CD4-positive, alpha-beta T cell (primary cell): ENCODE data around the gene ACVR1C. TPM values are rescaled to one million over a fixed set of nuclear protein-coding genes. Genes with fewer than 3 reads are reported as not detected.

Experiments used
- ATAC-seq: fragments of 200-7000 bp; cut with Tn5 transposase; one replicate; pipeline ENCODE4 v1.10.0; 2022; ENCODE audit warnings: mild to moderate bottlenecking; ENCODE audit not compliant: poor library complexity
- CTCF ChIA-PET: fragments of 350-600 bp; sonication (Branson Sonifier 250); formaldehyde crosslinking; loops from one replicate; lab custom pipeline; 2021; ENCODE audit warnings: antibody characterized with exemption, inconsistent platforms; lab: Charles Lee
- POLR2A ChIA-PET: fragments of 350-600 bp; sonication (Branson Sonifier 250); formaldehyde crosslinking; loops from one replicate; lab custom pipeline; 2021; ENCODE audit warnings: antibody characterized with exemption, inconsistent platforms; lab: Charles Lee
- DNase-seq, 14 experiments: peaks; one replicate each; pipeline ENCODE4 v3.0.0-alpha.2; 2013 to 2020; ENCODE audit warnings: mixed read lengths in 2 of 14
- H3K27ac ChIP-seq, 2 donors: one replicate each; pipeline versions ENCODE4 v1.5.1 to v1.7.0; 2013; ENCODE audit warnings: low read length in 2 of 2, low read depth in 1 of 2, mild to moderate bottlenecking in 1 of 2
- H3K27me3 ChIP-seq, 2 experiments: 1 replicate in 1 of 2; 2 replicates in 1 of 2; pipeline versions ENCODE4 v1.6.1 to v1.7.0; 2013; ENCODE audit warnings: low read length in 2 of 2, control low read depth in 1 of 2, mild to moderate bottlenecking in 1 of 2, moderate library complexity in 1 of 2; ENCODE audit not compliant: insufficient read depth in 2 of 2, control insufficient read depth in 1 of 2
- H3K36me3 ChIP-seq: one replicate; pipeline ENCODE4 v1.6.1; 2013; ENCODE audit warnings: low read length, control low read depth; ENCODE audit not compliant: insufficient read depth
- H3K4me1 ChIP-seq: one replicate; pipeline ENCODE4 v1.6.1; 2013; ENCODE audit warnings: low read length, control low read depth; ENCODE audit not compliant: insufficient read depth
- H3K4me3 ChIP-seq: one replicate; pipeline ENCODE4 v1.5.1; 2013; ENCODE audit warnings: mild to moderate bottlenecking, low read length, moderate library complexity
- H3K9me3 ChIP-seq, 2 experiments: 1 replicate in 1 of 2; 2 replicates in 1 of 2; pipeline versions ENCODE4 v1.6.1 to v1.7.0; 2013; ENCODE audit warnings: low read length in 2 of 2, mild to moderate bottlenecking in 2 of 2, control low read depth in 1 of 2, moderate library complexity in 1 of 2; ENCODE audit not compliant: control insufficient read depth in 1 of 2, insufficient read depth in 1 of 2
- H3K27ac Mint-ChIP-seq: one replicate; pipeline ENCODE4 v1.8.0; 2020; ENCODE audit warnings: mixed read lengths
- H3K27me3 Mint-ChIP-seq: one replicate; pipeline ENCODE4 v1.8.0; 2021; ENCODE audit warnings: mixed read lengths
- H3K36me3 Mint-ChIP-seq: one replicate; pipeline ENCODE4 v1.8.0; 2021; ENCODE audit warnings: low read depth, mixed read lengths
- H3K4me1 Mint-ChIP-seq: one replicate; pipeline ENCODE4 v1.8.0; 2021; ENCODE audit warnings: low read depth, mixed read lengths
- H3K4me3 Mint-ChIP-seq: one replicate; pipeline ENCODE4 v1.8.0; 2020; ENCODE audit warnings: mild to moderate bottlenecking, mixed read lengths
- H3K9me3 Mint-ChIP-seq: one replicate; pipeline ENCODE4 v1.8.0; 2020; ENCODE audit warnings: mixed read lengths
- CTCF ChIP-seq: fragments of 200-600 bp; IDR thresholded peaks from one replicate; pipeline ENCODE4 v1.8.0; 2022; ENCODE audit warnings: antibody characterized with exemption, mild to moderate bottlenecking
- intact Hi-C, 2 experiments: fragments of 100-400 bp; cut with DNase I in 1 of 2; cut with micrococcal nuclease in 1 of 2; formaldehyde crosslinking; loops; one replicate each; pipeline versions ENCODE4 v1.15.1 to v1.9.0; 2023 to 2025; cut with DNase I, micrococcal nuclease
- total RNA-seq, 174 experiments: library from RNA in 2 of 174; stranded (reverse) in 2 of 174; gene quantifications; one replicate each; pipeline ENCODE4 v1.2.3 and lab custom pipeline; 2021 to 2026

Gene ACVR1C
- total RNA-seq, 2 experiments from 2014 or later, result 5.2 to 6.2 TPM

- DNase-seq, result no peak
- Histone ChIP-seq H3K27ac (no peak overlapping the region), H3K9me3 (no peaks in the 10 kb centered on the region), H3K4me3 (no peak overlapping the region), H3K4me1 (peaks cover 18% of the 10 kb centered on the region), H3K36me3 (no peaks in the 10 kb centered on the region), H3K27me3 (no peaks in the 10 kb centered on the region)
- Mint-ChIP-seq H3K4me1 (peaks cover 43% of the 10 kb centered on the region), H3K36me3 (no peaks in the 10 kb centered on the region), H3K27ac (peak overlapping the region; percentile 50), H3K4me3 (peak overlapping the region; percentile 18), H3K9me3 (no peaks in the 10 kb centered on the region), H3K27me3 (no peaks in the 10 kb centered on the region)
- POLR2A ChIA-PET, result interaction anchor here (1.0 kb wide), 2 partner anchors 9 to 75 kb away, joined by 3 read pairs; no protein-coding TSS in a partner anchor
- ATAC-seq, result no peak
- intact Hi-C loops, result loop anchor here in 1 of 2 experiments (5.0 kb wide), 1 partner anchor 37 kb away; the partner anchor contains the start of gene CYTIP
- TF ChIP-seq CTCF, result no peak
- CTCF ChIA-PET, result interaction anchor here (0.8 to 1.0 kb wide), 3 partner anchors 11 to 152 kb away, joined by 3 read pairs; no protein-coding TSS in a partner anchor
These were observed 149.3 kb downstream of the ACVR1C start for GRCh38 chr2:157479081-157480027.

DNA sequence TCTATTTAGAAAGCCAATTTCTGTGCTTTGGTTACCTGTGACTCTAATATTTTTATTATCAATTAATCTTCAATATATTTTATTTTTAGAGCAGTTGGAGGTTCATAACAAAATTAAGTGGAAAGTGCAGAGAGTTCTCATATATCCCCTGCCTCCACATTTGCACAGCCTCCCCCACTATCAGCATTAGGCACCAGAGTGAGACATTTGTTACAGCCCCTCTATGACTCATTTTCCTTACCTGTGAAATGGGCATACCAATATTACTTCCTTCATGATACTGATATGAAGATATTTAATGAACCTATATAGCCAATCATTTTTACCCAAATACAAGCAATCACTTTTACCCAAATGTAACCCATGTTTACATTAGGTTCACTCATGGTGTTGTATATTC lies 150.7 kb downstream of the ACVR1C start:
- peaks cover 18% of the 10 kb centered on the region for H3K4me1 ChIP-seq
- Mint-ChIP-seq H3K36me3 (no peaks in the 10 kb centered on the region), H3K9me3 (no peaks in the 10 kb centered on the region), H3K27me3 (no peaks in the 10 kb centered on the region), H3K4me3 (no peak overlapping the region), H3K4me1 (peaks cover 50% of the 10 kb centered on the region), H3K27ac (no peak overlapping the region)
- no peaks in the 10 kb centered on the region for H3K27me3 ChIP-seq
- ATAC-seq (no peak), DNase-seq (no peak)
- no peak overlapping the region for H3K27ac ChIP-seq
- ChIA-PET POLR2A (no interaction called here), CTCF (interaction anchor here (1.2 kb wide), 2 partner anchors 15 to 150 kb away, joined by 3 to 7 read pairs; no protein-coding TSS in a partner anchor)
- no peak for TF ChIP-seq CTCF
- H3K9me3 ChIP-seq, result no peaks in the 10 kb centered on the region
- H3K36me3 ChIP-seq, result no peaks in the 10 kb centered on the region
- H3K4me3 ChIP-seq, result no peak overlapping the region
- intact Hi-C loops, result loop anchor here in 1 of 2 experiments (5.0 kb wide), 1 partner anchor 36 kb away; the partner anchor contains the start of gene CYTIP

DNA sequence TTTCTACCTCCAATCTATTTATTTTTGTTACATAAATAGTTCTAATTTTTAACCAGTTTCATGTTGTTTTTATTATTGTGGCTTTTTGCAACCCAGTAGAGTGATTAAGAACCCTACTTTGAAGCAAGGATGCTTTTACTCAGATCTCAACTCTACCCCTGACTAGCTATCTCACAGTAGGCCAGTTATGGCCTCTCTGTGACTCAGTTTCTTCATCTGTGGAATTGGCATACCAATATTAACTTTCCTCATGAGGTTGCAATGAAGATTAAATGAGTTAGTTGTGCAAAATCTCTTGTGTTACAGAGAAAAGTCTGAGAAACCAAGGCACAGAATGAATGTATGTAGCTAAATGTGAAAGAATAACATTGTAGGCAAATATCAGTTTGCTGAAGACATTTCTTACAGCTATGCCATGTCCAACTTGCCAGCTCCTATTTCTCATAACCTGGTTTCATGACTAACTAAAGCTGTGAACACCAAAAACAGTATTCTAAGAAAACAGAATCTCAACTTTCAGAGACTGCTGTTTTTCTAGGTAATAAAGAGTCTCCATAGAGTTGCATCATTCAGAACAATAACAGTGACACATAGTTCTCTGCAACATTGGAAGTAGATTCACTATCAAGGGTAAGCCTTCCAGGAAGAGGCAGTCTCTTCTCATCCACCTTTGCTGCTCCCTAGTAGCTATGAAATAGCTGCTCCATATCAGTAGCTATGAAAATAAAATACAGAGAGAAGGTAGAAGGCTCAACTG lies 151.5 kb downstream of the ACVR1C start:
- H3K4me1 Mint-ChIP-seq, result peaks cover 51% of the 10 kb centered on the region
- no peak for DNase-seq
- no peaks in the 10 kb centered on the region for H3K27me3 ChIP-seq
- no peaks in the 10 kb centered on the region for H3K9me3 ChIP-seq
- ChIA-PET POLR2A (no interaction called here), CTCF (interaction anchor here (1.2 kb wide), 2 partner anchors 15 to 149 kb away, joined by 3 to 7 read pairs; no protein-coding TSS in a partner anchor)
- H3K27me3 Mint-ChIP-seq, result no peaks in the 10 kb centered on the region
- H3K4me3 ChIP-seq, result no peak overlapping the region
- no peak overlapping the region for H3K27ac ChIP-seq
- TF ChIP-seq CTCF, result no peak
- no peak for ATAC-seq
- H3K4me1 ChIP-seq, result peaks cover 18% of the 10 kb centered on the region
- intact Hi-C loops, result loop anchor here in 1 of 2 experiments (5.0 kb wide), 1 partner anchor 35 kb away; the partner anchor contains the start of gene CYTIP
- no peaks in the 10 kb centered on the region for H3K9me3 Mint-ChIP-seq
- no peak overlapping the region for H3K4me3 Mint-ChIP-seq
- no peaks in the 10 kb centered on the region for H3K36me3 ChIP-seq
- H3K27ac Mint-ChIP-seq, result no peak overlapping the region
- no peaks in the 10 kb centered on the region for H3K36me3 Mint-ChIP-seq
